PC-9 (cell line): Measurements from ENCODE around the gene CHSY3. TPM values are rescaled to one million over a fixed set of nuclear protein-coding genes. Genes with fewer than 3 reads are reported as not detected.

ENCODE experiments used
- BruUV-seq: library from RNA; stranded (reverse); fragments of 400-500 nt; replicated peaks from 2 replicates; lab custom pipeline; 2021; lab: Mats Ljungman, UMichigan
- CTCF ChIA-PET: fragments of 300-600 bp; sonication (Branson Sonifier 250); formaldehyde crosslinking; loops from one replicate; lab custom pipeline; 2022; ENCODE audit warnings: antibody characterized with exemption; lab: Charles Lee
- POLR2A ChIA-PET: fragments of 300-600 bp; sonication (Branson Sonifier 250); formaldehyde crosslinking; loops from one replicate; lab custom pipeline; 2022; ENCODE audit warnings: antibody characterized with exemption; ENCODE audit not compliant: unreplicated experiment; lab: Charles Lee
- DNase-seq, 2 experiments: peaks; one replicate each; pipeline versions ENCODE4 v3.0.0 to v3.0.0-alpha.2; 2015 to 2022; ENCODE audit warnings: mixed read lengths in 1 of 2
- H2AFZ ChIP-seq: fragments of 200-600 bp; sonication (generic); 2 replicates; pipeline ENCODE4 v1.8.1; 2017; ENCODE audit warnings: antibody characterized with exemption
- H3F3A ChIP-seq: fragments of 200-600 bp; sonication (generic); 2 replicates; pipeline ENCODE4 v1.8.1; 2017; ENCODE audit warnings: antibody characterized with exemption, mild to moderate bottlenecking, low read depth; ENCODE audit not compliant: insufficient read depth
- H3K27ac ChIP-seq: fragments of 200-600 bp; sonication (generic); 2 replicates; pipeline ENCODE4 v1.6.1; 2016; ENCODE audit warnings: mixed run types
- H3K27me3 ChIP-seq: fragments of 200-600 bp; sonication (generic); 2 replicates; pipeline ENCODE4 v1.6.1; 2016; ENCODE audit warnings: low read depth, mixed run types; ENCODE audit not compliant: insufficient read depth
- H3K36me3 ChIP-seq: fragments of 200-600 bp; sonication (generic); 2 replicates; pipeline ENCODE4 v1.6.1; 2016; ENCODE audit warnings: low read depth, mixed run types
- H3K4me1 ChIP-seq: fragments of 200-600 bp; sonication (generic); replicated peaks from 2 replicates; pipeline ENCODE4 v1.6.1; 2016; ENCODE audit warnings: mixed run types; ENCODE audit not compliant: insufficient read depth
- H3K4me2 ChIP-seq: fragments of 200-600 bp; sonication (generic); 2 replicates; pipeline ENCODE4 v1.6.1; 2017; ENCODE audit warnings: mixed run types
- H3K4me3 ChIP-seq: fragments of 200-600 bp; sonication (generic); 2 replicates; pipeline ENCODE4 v1.6.1; 2016; ENCODE audit warnings: mixed run types
- H3K79me2 ChIP-seq: fragments of 200-600 bp; sonication (generic); 2 replicates; pipeline ENCODE4 v1.6.1; 2017; ENCODE audit warnings: low read depth, mixed run types
- H3K9me2 ChIP-seq: fragments of 200-600 bp; sonication (generic); 2 replicates; pipeline ENCODE4 v1.8.1; 2017; ENCODE audit warnings: mild to moderate bottlenecking; ENCODE audit not compliant: insufficient read depth
- H3K9me3 ChIP-seq: fragments of 200-600 bp; sonication (generic); 2 replicates; pipeline ENCODE4 v1.8.1; 2016; ENCODE audit warnings: low read depth; ENCODE audit not compliant: insufficient read depth
- H4K20me1 ChIP-seq: fragments of 200-600 bp; sonication (generic); 2 replicates; pipeline ENCODE4 v1.8.1; 2017; ENCODE audit not compliant: insufficient read depth
- CTCF ChIP-seq: fragments of 200-600 bp; sonication (generic); conservative IDR thresholded peaks from 2 replicates; pipeline ENCODE4 v1.6.1; 2017; ENCODE audit warnings: mixed run types, antibody characterized with exemption, mild to moderate bottlenecking, moderate library complexity
- EZH2 ChIP-seq: fragments of 200-600 bp; sonication (generic); IDR thresholded peaks from 2 replicates; pipeline ENCODE4 v1.8.0; 2017; ENCODE audit warnings: antibody characterized with exemption, low read depth
- intact Hi-C: fragments of 100-400 bp; cut with micrococcal nuclease; formaldehyde crosslinking; loops from one replicate; pipeline ENCODE4 v1.10.0; 2022; ENCODE audit not compliant: unreplicated experiment
- total RNA-seq: library from RNA; stranded (reverse); gene quantifications from 2 replicates; pipeline ENCODE4 v1.2.3, GENCODE V29; 2021

The CHSY3 gene
- total RNA-seq, 1 experiment from 2014 or later, result 0.17 TPM

- no peaks in the 10 kb centered on the region for H3K4me1 ChIP-seq
- TF ChIP-seq EZH2, result no peak
- TF ChIP-seq CTCF, result no peak
- CTCF ChIA-PET, result no interaction called here
- no peaks in the 10 kb centered on the region for H3F3A ChIP-seq
- POLR2A ChIA-PET, result no interaction called here
- H3K36me3 ChIP-seq, result no peaks in the 10 kb centered on the region
- no peaks in the 10 kb centered on the region for H3K9me3 ChIP-seq
- intact Hi-C loops, result no loop called here
- H4K20me1 ChIP-seq, result no peaks in the 10 kb centered on the region
- no peak overlapping the region for H2AFZ ChIP-seq
- no TSS peak for BruUV-seq
- DNase-seq, result no peak
- no peaks in the 10 kb centered on the region for H3K27me3 ChIP-seq
- H3K4me2 ChIP-seq, result no peak overlapping the region
- no peaks in the 10 kb centered on the region for H3K9me2 ChIP-seq
- H3K4me3 ChIP-seq, result no peak overlapping the region
- no peak overlapping the region for H3K27ac ChIP-seq
- H3K79me2 ChIP-seq, result no peaks in the 10 kb centered on the region
These were observed 251.2 kb downstream of the CHSY3 start for GRCh38 chr5:130155345-130156011.

GRCh38 chr5:130158036-130158435 is 253.8 kb downstream of the CHSY3 start:
- Histone ChIP-seq H3F3A (no peaks in the 10 kb centered on the region), H2AFZ (no peak overlapping the region; the same call in 1 of the 2 replicates), H3K4me1 (no peaks in the 10 kb centered on the region), H3K9me2 (no peaks in the 10 kb centered on the region), H3K27me3 (no peaks in the 10 kb centered on the region), H3K4me3 (no peak overlapping the region), H3K79me2 (no peaks in the 10 kb centered on the region), H3K36me3 (no peaks in the 10 kb centered on the region), H3K4me2 (no peak overlapping the region), H3K9me3 (no peaks in the 10 kb centered on the region), H3K27ac (no peak overlapping the region), H4K20me1 (no peaks in the 10 kb centered on the region)
- TF ChIP-seq EZH2 (no peak), CTCF (no peak)
- ChIA-PET CTCF (no interaction called here), POLR2A (interaction anchor here (0.6 kb wide), 1 partner anchor 602 kb away, joined by 6 read pairs; no protein-coding TSS in a partner anchor)
- DNase-seq, result no peak
- BruUV-seq, result no TSS peak
- intact Hi-C loops, result no loop called here

- Histone ChIP-seq H3K9me3 (no peaks in the 10 kb centered on the region), H3F3A (no peaks in the 10 kb centered on the region)
- intact Hi-C loops, result no loop called here
These were observed 255.7 kb downstream of the CHSY3 start for GRCh38 chr5:130159968-130160367.

More at GRCh38 chr5:130159968-130160367, 255.7 kb downstream of the CHSY3 start:
- Histone ChIP-seq H3K4me1 (no peaks in the 10 kb centered on the region), H4K20me1 (no peaks in the 10 kb centered on the region), H3K4me3 (no peak overlapping the region), H3K36me3 (no peaks in the 10 kb centered on the region), H3K27ac (no peak overlapping the region), H3K4me2 (no peak overlapping the region), H2AFZ (no peak overlapping the region), H3K9me2 (no peaks in the 10 kb centered on the region), H3K79me2 (no peaks in the 10 kb centered on the region), H3K27me3 (no peaks in the 10 kb centered on the region)
- no TSS peak for BruUV-seq
- no peak for DNase-seq
- POLR2A ChIA-PET, result no interaction called here
- CTCF ChIA-PET, result no interaction called here
- TF ChIP-seq CTCF (no peak), EZH2 (no peak)
